Stimulated activated naive CD8-positive, alpha-beta T cell treated with anti-CD3 and anti-CD28 coated beads, Interleukin-15, Interleukin-2, amounts not matched to agents 100 ng/mL and 50 ng/mL, for 24 hours (primary cell): Measurements from ENCODE around the gene HOXB9.

Experiments used
- H3K27ac Mint-ChIP-seq: one replicate; pipeline ENCODE4 v1.8.0; 2021; ENCODE audit warnings: mild to moderate bottlenecking, mixed read lengths
- H3K27me3 Mint-ChIP-seq: one replicate; pipeline ENCODE4 v1.8.0; 2021; ENCODE audit warnings: mixed read lengths
- H3K36me3 Mint-ChIP-seq: one replicate; pipeline ENCODE4 v1.8.0; 2021; ENCODE audit warnings: low read depth, mixed read lengths
- H3K4me1 Mint-ChIP-seq: one replicate; pipeline ENCODE4 v1.8.0; 2021; ENCODE audit warnings: low read depth, mixed read lengths
- H3K4me3 Mint-ChIP-seq: one replicate; pipeline ENCODE4 v1.8.0; 2021; ENCODE audit warnings: mild to moderate bottlenecking, mixed read lengths
- H3K9me3 Mint-ChIP-seq: one replicate; pipeline ENCODE4 v1.8.0; 2021; ENCODE audit warnings: mixed read lengths

The HOXB9 gene

GRCh38 chr17:48621410-48622392, 4.5 kb downstream of the HOXB9 start:
- Mint-ChIP-seq H3K9me3 (no peaks in the 10 kb centered on the region), H3K27ac (no peak overlapping the region), H3K4me3 (no peak overlapping the region), H3K4me1 (peaks cover 33% of the 10 kb centered on the region), H3K36me3 (no peaks in the 10 kb centered on the region), H3K27me3 (peaks cover 81% of the 10 kb centered on the region)

- no peaks in the 10 kb centered on the region for H3K36me3 Mint-ChIP-seq
- no peak overlapping the region for H3K27ac Mint-ChIP-seq
- H3K4me1 Mint-ChIP-seq = peaks cover 26% of the 10 kb centered on the region
- no peak overlapping the region for H3K4me3 Mint-ChIP-seq
- peaks cover 85% of the 10 kb centered on the region for H3K27me3 Mint-ChIP-seq
- H3K9me3 Mint-ChIP-seq = no peaks in the 10 kb centered on the region
Measured at GRCh38 chr17:48620461-48621139, 5.6 kb downstream of the HOXB9 start.

- Mint-ChIP-seq H3K4me1 (peaks cover 30% of the 10 kb centered on the region), H3K27ac (no peak overlapping the region), H3K4me3 (peak overlapping the region; percentile 17), H3K27me3 (peaks cover 90% of the 10 kb centered on the region), H3K9me3 (no peaks in the 10 kb centered on the region), H3K36me3 (no peaks in the 10 kb centered on the region)
Measured at GRCh38 chr17:48619826-48620449, 6.2 kb downstream of the HOXB9 start.

- peaks cover 92% of the 10 kb centered on the region for H3K27me3 Mint-ChIP-seq
- peak overlapping the region; percentile 55 for H3K4me3 Mint-ChIP-seq
- H3K36me3 Mint-ChIP-seq = no peaks in the 10 kb centered on the region
- no peaks in the 10 kb centered on the region for H3K9me3 Mint-ChIP-seq
- peaks cover 44% of the 10 kb centered on the region for H3K4me1 Mint-ChIP-seq
- no peak overlapping the region for H3K27ac Mint-ChIP-seq
Measured at GRCh38 chr17:48618256-48618896, 7.8 kb downstream of the HOXB9 start.

GRCh38 chr17:48617471-48618255, 8.5 kb downstream of the HOXB9 start:
- H3K27me3 Mint-ChIP-seq = peaks cover 91% of the 10 kb centered on the region
- peaks cover 49% of the 10 kb centered on the region for H3K4me1 Mint-ChIP-seq
- H3K4me3 Mint-ChIP-seq = no peak overlapping the region
- H3K36me3 Mint-ChIP-seq = no peaks in the 10 kb centered on the region
- no peak overlapping the region for H3K27ac Mint-ChIP-seq
- H3K9me3 Mint-ChIP-seq = no peaks in the 10 kb centered on the region

- Mint-ChIP-seq H3K27ac (no peak overlapping the region), H3K4me3 (peak overlapping the region; percentile 9), H3K36me3 (no peaks in the 10 kb centered on the region), H3K9me3 (no peaks in the 10 kb centered on the region), H3K4me1 (peaks cover 55% of the 10 kb centered on the region), H3K27me3 (peaks cover 88% of the 10 kb centered on the region)
Measured at GRCh38 chr17:48616717-48617470, 9.3 kb downstream of the HOXB9 start.

GRCh38 chr17:48615963-48616716, 10.0 kb downstream of the HOXB9 start:
- H3K9me3 Mint-ChIP-seq = no peaks in the 10 kb centered on the region
- H3K27me3 Mint-ChIP-seq = peaks cover 88% of the 10 kb centered on the region
- H3K27ac Mint-ChIP-seq = no peak overlapping the region
- peaks cover 63% of the 10 kb centered on the region for H3K4me1 Mint-ChIP-seq
- no peaks in the 10 kb centered on the region for H3K36me3 Mint-ChIP-seq
- no peak overlapping the region for H3K4me3 Mint-ChIP-seq

GRCh38 chr17:48615047-48615962, 10.9 kb downstream of the HOXB9 start, which contains the start of gene HOXB8:
Gene HOXB8, minus strand, starts transcription at chr17:48615292. Its CDS starts 588 bp downstream, at chr17:48614704.
- no peaks in the 10 kb centered on the region for H3K9me3 Mint-ChIP-seq
- peak within 1 kb of the TSS; percentile 54 for H3K4me3 Mint-ChIP-seq
- H3K27ac Mint-ChIP-seq = peak within 1 kb of the TSS; percentile 67
- peaks cover 69% of the 10 kb centered on the region for H3K4me1 Mint-ChIP-seq
- H3K36me3 Mint-ChIP-seq = no peaks in the 10 kb centered on the region
- peaks cover 86% of the 10 kb centered on the region for H3K27me3 Mint-ChIP-seq

GRCh38 chr17:48613862-48614694, 12.1 kb downstream of the HOXB9 start:
- Mint-ChIP-seq H3K4me3 (peak overlapping the region; percentile 54), H3K4me1 (peaks cover 64% of the 10 kb centered on the region), H3K9me3 (no peaks in the 10 kb centered on the region), H3K27me3 (peaks cover 81% of the 10 kb centered on the region), H3K36me3 (no peaks in the 10 kb centered on the region), H3K27ac (no peak overlapping the region)

- Mint-ChIP-seq H3K27ac (no peak overlapping the region), H3K4me1 (peaks cover 54% of the 10 kb centered on the region), H3K27me3 (peaks cover 79% of the 10 kb centered on the region), H3K9me3 (no peaks in the 10 kb centered on the region), H3K36me3 (no peaks in the 10 kb centered on the region), H3K4me3 (peak overlapping the region; percentile 81)
Measured at GRCh38 chr17:48612854-48613691, 13.1 kb downstream of the HOXB9 start.

GRCh38 chr17:48612456-48612853, 13.7 kb downstream of the HOXB9 start:
- H3K9me3 Mint-ChIP-seq = no peaks in the 10 kb centered on the region
- no peaks in the 10 kb centered on the region for H3K36me3 Mint-ChIP-seq
- H3K4me3 Mint-ChIP-seq = peak overlapping the region; percentile 75
- no peak overlapping the region for H3K27ac Mint-ChIP-seq
- H3K4me1 Mint-ChIP-seq = peaks cover 53% of the 10 kb centered on the region
- H3K27me3 Mint-ChIP-seq = peaks cover 79% of the 10 kb centered on the region
